Fibroblast of skin of left biceps (primary cell): ENCODE measurements around the gene STPG2.

Experiments
- DNase-seq, 2 experiments: peaks; one replicate each; pipeline ENCODE4 v3.0.0-alpha.2; 2013; ENCODE audit warnings: low read depth in 2 of 2

Gene STPG2

GRCh38 chr4:98143001-98143899 lies at the start of gene STPG2:
Gene STPG2, minus strand, starts transcription at chr4:98143476.
- peak; percentile 54 to 58 for DNase-seq

GRCh38 chr4:98185279-98185678 lies 42.0 kb upstream of the STPG2 start:
- DNase-seq: no peak

DNA sequence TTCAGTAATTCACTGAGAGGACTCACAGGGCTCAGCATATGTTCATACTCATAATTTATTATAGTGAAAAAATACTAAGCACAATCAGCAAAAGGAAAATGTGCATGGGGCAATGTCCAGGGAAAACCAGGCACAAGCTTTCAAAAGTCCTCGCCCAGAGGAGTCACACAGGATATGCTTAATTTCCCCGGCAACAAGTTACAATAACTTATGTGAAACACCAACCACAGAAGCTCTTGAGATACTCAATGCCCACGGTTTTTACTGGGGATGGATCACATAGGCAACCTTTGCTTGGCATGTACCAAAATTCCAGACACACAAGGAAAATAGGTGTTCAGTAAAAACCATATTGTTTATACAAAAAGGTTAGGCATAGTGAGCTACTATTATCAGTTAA lies 38.5 kb upstream of the STPG2 start:
- DNase-seq: no peak

DNA sequence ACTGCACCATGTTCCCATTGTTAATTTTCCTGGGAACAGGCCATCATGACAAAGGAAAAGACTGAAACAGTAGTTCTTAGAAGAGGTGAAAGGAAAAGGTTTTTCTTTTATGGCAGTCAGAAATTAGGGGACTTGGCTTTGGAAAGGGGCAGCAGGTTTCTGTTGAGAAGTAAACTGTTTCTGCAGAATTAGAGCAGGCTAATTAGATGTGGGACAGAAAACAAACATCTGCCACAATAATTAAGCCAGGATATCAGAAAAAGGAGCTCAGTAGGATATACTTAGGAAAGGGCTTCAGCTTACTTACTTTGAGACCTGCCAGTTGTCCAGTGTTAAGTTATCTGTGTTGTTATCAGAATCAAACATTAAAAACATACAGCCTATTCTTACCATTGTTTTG lies 36.7 kb upstream of the STPG2 start:
- DNase-seq: no peak

DNA sequence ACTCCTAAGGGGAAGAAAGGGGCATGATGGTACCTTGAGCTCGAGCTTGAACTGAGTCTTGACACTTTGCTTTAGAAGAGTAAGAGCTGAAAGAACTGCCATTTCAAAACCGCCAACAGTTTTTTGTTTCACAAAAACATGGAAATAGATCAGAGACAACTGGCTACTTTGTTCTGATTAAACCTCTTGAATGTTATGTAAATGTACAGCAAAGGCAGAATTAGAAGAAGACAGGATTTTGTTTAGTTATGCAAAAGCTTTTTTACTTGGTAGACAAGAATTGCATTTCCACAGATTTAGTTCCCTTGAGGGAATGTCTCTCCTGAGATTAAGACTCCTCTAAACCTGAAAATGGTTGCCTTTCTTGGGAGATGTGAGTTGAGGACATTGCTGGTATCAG lies 33.3 kb upstream of the STPG2 start:
- DNase-seq: no peak

DNA sequence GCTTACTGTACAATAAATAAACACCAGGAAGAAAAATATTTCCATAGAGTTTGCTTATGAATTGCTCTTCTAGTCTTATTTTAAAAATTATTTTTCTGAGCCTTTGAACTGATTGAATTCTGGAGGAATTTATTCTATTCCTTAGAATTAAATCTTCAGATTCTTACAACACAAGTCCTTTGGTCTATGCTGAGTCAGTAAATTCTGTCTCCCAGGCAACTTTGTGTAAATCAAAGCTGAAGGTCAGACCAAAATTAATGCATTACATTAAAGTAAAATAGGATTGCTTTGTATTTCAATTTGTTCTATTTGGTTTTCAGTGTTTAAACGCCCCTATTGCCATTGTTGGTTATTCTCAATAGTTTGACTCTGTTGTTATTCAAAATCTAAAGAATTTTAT lies 26.8 kb upstream of the STPG2 start:
- no peak for DNase-seq

DNA sequence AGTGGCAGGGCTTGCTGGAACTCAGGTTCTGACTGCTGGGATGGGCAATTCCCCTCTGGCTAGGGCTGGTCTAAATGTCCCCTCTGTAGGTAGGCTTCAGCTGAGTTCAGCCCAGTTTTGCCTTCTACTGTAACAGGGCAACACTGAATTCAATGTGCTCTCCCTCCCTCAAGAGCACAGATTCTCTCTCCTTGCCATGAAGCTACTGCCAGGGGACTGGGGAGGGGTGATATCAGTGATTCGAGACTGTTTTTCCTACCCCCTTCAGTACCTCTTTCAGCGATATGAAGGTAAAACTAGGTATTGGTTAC lies 23.4 kb upstream of the STPG2 start:
- no peak for DNase-seq

DNA sequence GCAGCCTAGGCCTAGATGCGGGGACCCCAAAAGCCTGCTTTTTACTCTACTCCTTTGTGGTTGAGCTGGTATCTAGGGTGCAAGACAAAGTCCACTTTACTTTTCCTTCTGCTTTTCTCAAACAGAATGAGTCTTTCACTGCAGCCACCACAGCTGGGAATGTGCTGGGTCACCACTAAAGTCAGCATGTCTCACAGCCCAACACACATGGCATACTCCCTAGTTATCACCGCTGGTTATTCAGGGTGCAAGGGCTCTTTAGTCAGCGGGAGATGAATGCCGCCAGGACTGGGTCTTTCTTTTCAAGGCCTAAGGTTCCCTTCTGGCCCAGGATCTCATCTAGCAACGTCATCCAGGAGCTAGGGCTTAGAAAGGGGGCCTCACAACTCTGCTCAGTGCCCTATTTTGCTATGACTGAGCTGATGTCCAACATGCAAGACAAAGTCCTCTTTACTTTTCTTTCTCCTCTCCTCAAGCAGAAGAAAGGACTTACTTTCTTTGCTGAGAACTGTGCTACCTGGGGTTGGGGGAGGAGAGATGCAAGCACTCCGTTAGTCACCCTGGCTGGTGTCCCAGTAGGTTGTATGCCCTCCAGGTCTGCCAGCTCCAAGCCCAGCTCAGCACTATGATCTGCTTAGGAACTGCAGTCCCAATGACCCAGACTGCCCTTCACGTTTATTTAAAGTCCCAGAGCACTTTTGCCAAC lies 22.9 kb upstream of the STPG2 start:
- DNase-seq: no peak

- DNase-seq: no peak
These were observed 19.4 kb upstream of the STPG2 start for GRCh38 chr4:98162696-98163095.

DNA sequence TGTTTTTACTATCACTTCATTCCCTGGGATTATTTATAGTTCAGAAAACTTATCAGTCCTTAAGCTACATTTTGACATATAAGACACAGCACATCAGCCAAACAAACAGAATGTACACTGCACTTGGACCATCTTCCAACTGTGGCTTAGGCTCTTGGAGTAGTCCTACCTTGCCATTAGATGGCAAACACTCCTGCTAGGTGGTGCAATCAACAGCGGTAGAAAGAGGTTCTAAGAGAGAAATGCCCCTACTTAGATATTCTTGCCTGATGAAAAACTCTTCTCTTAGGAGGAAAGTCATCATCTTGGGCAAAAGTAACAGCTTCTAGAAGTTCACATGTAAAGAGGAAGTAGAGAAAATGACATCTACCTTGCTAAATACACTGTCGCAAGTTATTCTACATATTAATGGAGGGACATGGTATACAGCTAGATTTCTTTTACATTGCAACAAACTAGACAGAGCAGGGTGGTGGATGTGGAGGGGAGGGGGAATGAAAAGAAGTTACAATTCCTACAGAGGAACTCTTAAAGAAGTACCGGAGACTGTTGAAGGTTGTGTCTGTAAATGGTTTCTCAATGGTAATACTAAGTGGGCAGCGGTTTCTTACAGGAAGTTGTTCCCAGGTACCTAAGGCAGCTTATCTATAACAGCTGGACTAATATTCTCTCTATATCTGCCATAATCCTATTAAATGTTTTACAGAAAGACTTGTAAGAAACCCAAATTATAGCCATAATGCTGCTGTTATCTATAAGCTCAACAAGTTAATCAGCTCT lies 8.1 kb upstream of the STPG2 start:
- DNase-seq: no peak

DNA sequence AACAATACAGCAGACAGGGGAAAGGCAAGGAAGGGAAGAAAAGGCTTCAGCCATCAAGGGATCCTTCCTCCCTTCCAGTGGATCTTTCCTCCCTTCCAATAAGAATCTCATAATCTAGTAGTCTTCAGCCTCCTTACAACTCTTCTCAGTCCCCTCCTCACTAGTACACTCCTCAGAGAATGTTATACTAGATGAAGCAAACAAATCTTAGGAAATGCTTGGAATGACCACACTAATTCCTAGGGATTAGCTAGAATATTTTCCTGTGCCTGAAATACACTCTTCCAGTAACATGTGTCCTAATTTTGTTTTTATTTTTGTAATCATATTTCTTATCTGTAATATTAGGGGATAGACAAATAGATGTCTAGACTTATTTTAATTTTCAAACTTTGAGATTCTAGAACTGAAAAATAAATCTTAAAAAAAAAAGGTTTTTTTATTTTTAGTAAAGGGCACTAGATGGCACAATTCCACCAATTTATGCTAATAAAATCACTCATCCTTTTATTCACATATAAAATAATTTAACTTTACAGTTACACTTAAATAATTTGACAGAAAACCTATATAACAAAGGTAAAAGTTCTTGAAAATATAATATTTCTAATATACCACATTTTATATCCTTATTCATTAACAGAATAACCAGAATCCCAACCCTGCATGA lies 7.0 kb upstream of the STPG2 start:
- DNase-seq: no peak

GRCh38 chr4:98148856-98149255 lies 5.6 kb upstream of the STPG2 start:
- DNase-seq: no peak

DNA sequence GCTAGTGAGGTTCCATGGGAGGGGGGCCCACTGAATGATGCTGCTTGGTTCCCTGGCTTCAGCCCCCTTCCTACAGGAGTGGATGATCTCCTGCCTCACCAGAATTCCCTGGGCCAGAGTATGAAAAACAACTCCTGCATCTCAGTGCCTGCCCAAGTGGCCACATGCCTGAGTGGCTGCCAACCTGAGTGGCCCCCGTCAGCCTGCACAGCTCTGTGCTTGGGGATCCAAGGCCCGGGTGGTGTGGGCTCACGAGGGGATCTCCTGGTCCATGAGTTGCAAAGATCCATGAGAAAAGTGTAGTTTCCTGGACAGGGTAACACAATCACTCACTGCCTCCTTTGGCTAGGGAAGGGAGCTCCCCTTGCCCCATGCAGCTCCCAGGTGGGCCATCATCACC lies 17.1 kb downstream of the STPG2 start:
- DNase-seq: no peak

DNA sequence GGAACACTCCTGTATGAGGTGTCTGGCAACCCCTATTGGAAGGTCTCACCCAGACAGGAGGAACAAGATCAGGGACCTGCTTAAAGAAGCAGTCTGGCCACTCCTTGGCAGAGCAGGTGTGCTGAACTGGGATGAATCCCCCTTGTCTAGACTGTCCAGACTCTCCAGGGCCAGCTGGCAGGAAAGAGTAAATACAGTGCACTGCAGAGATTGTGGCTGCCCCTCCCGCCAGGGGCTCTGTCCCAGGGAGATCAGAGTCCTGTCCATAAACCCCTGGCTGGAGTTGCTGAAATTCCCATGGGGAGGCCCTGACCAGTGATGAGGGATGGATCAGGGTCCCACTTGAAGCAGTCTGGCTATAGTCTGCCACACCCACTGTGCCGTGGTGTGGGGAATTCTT lies 17.7 kb downstream of the STPG2 start:
- DNase-seq: no peak

DNA sequence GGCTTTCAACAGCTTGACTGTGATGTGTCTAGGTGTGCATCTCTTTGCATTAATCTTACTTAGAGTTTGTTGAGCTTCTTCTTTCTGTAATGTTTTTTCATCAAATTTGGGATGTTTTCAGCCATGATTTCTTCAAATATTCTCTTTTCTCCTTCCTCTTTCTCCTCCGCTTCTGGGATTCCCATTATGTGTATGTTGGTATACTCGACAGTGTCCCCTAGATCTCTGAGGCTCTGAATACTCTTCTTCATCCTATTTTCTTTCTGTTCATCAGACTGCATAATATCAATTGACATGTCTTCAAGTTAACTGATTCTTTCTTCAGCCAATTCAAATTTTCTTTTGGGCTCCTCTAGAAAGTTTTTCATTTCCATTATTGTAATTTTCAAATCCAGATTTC lies 25.9 kb downstream of the STPG2 start:
- DNase-seq: no peak

DNA sequence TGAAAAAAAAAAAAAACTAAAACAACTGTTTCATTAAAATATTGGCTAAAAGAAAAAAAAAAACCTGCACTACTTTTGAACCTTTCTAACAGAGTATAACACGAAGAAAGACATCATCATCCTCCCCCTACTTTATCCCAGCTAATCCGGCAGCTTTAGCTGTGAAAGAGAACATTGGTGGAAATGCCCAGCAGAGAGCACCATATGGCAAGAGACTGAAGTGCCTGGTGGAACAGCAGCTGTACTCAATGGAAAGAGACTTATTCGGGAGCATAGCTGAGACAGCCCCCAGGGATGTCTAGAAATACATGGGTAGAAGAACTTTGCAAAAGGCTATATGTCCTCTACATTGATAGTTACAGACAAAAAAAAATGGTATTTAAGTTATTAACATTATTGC lies 30.3 kb downstream of the STPG2 start:
- peak in 1 of 2 experiments; percentile 0 for DNase-seq

DNA sequence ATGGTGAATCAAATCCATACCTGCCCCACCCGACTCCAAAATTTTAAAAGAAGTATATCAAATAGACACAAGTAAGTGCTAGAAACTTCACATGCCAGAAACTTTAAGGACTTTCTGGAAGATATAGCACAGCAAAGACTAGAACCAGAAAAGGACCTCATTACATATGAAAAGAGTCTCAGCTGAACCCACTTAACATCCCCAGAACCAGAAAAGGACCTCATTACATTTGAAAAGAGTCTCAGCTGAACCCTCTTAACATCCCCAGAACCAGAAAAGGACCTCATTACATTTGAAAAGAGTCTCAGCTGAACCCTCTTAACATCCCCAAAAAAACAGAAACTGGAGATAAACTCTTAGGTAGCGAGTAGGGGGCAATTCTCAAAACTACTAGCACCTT lies 32.3 kb downstream of the STPG2 start:
- DNase-seq: no peak

- no peak for DNase-seq
These were observed 33.1 kb downstream of the STPG2 start for GRCh38 chr4:98110214-98110613.

DNA sequence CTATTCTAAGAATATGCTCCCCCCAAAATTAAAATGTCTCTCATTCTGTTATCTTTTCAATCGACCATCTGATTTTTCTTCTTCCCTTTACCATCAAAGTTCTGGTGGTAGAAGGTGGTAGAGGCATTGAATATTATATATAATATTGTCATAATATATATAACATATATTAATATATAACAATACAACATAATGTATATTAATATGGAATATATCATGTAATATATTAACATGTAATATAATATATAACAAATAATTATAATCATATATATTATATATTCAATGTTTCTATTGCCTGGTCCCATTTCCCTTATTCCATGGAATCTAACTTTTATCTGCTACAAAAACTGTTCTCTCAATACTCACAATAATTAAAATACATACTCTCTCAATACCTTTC lies 40.6 kb downstream of the STPG2 start:
- no peak for DNase-seq

GRCh38 chr4:98101988-98102387 lies 41.3 kb downstream of the STPG2 start:
- no peak for DNase-seq

DNA sequence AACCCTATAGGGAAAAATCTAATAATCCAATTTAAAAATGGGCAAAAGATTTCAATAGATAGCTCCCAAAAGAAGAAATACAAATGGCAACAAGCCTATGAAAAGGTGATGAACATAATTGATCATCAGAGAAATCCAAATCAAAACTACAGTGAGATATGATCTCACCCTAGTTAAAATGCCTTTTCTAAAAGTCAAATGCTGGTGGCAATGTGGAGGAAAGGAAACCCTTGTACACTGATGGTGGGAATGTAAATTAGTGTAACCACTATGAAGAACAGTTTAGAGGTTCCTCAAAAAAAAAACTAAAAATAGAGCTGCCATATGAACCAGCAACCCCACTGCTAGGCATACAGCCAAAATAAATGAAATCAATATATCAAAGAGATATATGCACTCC lies 44.5 kb downstream of the STPG2 start:
- no peak for DNase-seq

- no peak for DNase-seq
These were observed 49.2 kb downstream of the STPG2 start for GRCh38 chr4:98094118-98094517.
